HG03025 (cell line): ENCODE measurements around the gene ADGRD2.
"Not testable (repeated sequence)": the region's sequence is repeated elsewhere in the genome, so short reads cannot be mapped to it uniquely, and the experiment has no call there.

Source experiments
- ATAC-seq: cut with Tn5 transposase; IDR thresholded peaks from one replicate; pipeline ENCODE4 v1.9.1; 2021; ENCODE audit warnings: mild to moderate bottlenecking, moderate library complexity; ENCODE audit not compliant: unreplicated experiment, low FRiP score

ADGRD2 gene, protein sequence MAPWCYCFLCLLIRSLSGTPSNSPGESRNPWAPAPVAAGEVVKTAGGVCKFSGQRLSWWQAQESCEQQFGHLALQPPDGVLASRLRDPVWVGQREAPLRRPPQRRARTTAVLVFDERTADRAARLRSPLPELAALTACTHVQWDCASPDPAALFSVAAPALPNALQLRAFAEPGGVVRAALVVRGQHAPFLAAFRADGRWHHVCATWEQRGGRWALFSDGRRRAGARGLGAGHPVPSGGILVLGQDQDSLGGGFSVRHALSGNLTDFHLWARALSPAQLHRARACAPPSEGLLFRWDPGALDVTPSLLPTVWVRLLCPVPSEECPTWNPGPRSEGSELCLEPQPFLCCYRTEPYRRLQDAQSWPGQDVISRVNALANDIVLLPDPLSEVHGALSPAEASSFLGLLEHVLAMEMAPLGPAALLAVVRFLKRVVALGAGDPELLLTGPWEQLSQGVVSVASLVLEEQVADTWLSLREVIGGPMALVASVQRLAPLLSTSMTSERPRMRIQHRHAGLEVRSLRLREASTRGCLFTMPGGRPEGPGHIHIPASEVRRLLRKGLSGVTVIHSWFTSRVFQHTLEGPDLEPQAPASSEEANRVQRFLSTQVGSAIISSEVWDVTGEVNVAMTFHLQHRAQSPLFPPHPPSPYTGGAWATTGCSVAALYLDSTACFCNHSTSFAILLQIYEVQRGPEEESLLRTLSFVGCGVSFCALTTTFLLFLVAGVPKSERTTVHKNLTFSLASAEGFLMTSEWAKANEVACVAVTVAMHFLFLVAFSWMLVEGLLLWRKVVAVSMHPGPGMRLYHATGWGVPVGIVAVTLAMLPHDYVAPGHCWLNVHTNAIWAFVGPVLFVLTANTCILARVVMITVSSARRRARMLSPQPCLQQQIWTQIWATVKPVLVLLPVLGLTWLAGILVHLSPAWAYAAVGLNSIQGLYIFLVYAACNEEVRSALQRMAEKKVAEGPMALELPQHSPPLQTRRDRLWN

GRCh38 chr9:124450241-124450924 lies at the start of gene ADGRD2:
Gene ADGRD2 (plus strand): TSS chr9:124450451. CDS start chr9:124451667, 1,216 bp downstream.
- ATAC-seq = no peak

DNA sequence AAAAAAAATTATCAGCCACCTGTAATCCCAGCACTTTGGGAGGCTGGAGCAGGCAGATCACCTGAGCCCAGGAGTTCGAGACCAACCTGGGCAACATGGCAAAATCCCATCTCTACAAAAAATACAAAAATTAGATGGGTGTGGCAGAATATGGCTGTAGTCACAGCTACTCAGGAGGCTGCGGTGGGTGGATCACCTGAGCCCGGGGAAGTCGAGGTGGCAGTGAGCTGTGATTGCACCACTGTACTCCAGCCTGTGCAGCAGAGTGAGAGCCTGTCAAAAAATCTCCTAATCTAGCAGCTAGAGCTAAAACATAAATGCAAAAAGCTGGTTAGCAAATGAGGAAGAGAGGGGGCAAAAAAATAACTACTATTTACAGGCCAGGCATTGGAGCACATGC lies 47.0 kb upstream of the ADGRD2 start:
- no peak for ATAC-seq

- no peak for ATAC-seq
These were observed 40.8 kb upstream of the ADGRD2 start for GRCh38 chr9:124409410-124409809.

GRCh38 chr9:124410321-124410913 lies 39.8 kb upstream of the ADGRD2 start:
- ATAC-seq = no peak

- ATAC-seq = no peak
These were observed 38.6 kb upstream of the ADGRD2 start for GRCh38 chr9:124411514-124412227.

- no peak for ATAC-seq
These were observed 38.0 kb upstream of the ADGRD2 start for GRCh38 chr9:124412228-124412575.

- ATAC-seq = no peak
These were observed 35.6 kb upstream of the ADGRD2 start for GRCh38 chr9:124414612-124415011.

- peak; percentile 85 for ATAC-seq
These were observed 35.0 kb upstream of the ADGRD2 start, which contains the start of gene PSMB7 for GRCh38 chr9:124415102-124415851. Gene PSMB7 (minus strand): TSS chr9:124415442. CDS start chr9:124415425, 17 bp downstream.

DNA sequence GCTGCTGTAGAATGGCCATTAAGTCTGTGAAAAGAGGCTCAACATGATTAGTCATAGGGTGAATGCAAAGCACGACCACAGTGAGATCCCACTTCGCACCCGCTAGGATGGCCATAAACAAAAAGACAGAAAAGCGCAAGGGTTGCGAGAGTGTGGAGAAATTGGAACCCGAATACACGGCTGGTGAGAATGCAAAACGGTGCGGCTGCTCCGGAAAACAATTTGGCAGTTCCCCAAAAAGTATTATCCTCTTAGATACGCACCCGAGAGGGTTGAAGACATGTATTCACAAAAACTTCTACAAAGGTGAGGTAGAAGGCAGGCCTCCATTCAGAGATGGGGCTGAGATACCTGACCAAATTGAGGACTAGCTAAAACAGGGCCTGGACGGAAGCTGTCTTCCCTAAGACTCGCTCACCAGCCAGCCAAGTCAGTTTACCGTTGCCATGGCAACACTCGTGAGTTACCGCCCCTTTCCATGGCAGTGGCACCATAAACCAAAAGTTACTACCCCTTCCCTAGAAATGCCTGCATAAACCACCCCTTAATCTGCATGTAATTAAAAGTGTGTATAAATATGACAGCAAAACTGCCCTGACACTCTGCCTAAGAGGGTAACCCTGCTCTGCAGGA lies 34.3 kb upstream of the ADGRD2 start:
- no peak for ATAC-seq

DNA sequence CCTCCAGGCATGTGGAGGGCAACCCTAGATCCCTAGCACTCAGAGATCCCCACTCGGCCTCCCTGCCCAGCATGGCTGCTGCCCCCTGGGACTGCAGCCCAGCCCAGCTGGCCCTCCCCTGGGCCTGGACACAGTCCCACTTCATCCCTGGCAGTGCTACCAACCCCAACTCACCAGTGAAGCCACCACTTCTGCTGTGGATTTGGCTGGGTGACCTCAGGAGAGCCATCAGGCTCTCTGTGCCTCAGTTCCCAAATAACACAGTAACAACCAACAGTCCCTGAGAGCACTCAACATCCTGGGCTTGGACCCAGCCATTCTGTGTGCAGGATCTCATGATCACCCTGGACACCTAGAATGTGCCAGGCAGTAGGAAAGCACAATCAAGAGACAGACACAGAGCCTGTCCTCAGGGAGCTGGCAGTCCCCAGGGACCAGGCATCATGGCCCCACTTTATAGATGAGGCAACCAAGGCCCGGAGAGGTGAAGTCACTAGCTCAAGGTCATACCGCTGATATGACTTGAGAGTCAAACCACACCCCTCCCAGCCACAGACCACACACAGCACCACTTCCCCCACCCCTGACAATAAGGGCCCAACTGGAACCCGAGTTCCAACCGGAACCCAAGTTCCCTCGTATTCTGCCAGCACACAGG lies 30.3 kb upstream of the ADGRD2 start:
- ATAC-seq = no peak

DNA sequence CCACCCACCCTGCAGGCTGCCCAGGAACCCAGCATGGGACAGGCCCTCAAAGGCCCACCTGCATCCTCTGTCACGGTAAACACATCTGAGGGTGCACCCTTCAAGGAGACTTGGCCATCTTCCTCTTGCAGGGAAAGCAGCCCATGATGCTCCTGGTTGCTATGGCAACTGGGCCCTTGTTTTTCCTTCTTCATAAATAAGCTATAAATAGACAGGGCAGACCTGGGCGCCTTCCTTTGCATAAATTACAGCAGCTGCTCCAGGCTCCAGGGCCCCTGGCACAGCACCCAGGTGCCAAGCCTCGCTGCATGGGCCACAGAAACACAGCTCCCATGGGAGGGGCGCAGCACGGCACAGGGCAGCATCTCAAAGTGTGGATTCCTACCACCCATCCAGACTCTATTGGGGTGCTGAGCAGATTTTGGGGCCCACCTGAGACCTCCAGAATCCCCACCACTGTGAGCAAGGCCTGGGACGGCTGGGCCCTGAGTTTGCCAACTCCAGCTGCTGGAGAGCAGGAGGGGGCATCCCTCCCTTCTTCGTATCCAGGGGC lies 29.2 kb upstream of the ADGRD2 start:
- no peak for ATAC-seq

DNA sequence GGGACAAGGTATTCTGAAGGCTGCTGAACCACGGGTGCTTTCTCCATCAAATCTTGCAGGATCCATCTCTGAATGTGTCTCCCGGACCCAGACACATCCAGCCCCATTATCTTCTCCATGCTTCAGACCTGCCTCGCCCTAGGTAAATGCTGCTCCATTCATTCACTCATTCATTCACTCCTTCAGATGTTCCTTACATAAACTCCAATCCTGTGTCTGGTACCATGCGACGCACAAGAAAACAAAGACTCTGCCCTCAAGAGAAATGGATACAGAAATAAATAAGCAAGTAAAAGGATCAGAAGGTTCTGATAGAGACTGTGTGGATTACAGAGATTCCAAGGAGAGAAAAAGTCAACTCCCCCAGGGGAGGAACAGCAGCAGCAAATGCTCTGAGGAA lies 27.1 kb upstream of the ADGRD2 start:
- no peak for ATAC-seq

DNA sequence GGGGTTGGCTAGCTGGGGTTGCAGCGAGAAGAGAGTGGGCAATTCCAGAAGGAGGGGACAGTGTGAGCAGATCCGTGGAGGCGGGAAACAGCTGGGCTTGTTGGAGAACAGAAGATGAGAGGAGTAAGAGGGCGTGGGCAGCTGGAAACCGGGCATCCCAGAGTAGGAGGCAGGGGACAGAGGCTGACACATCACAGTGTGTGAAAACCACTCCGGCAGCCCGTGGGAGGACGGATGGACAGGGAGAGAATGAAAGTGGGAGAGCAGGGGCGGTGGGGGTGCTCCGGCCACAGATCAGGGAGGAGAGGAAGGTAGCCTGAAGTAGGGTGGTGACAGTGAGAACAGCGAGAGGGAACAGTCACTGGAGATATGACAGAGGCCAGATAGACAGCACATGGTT lies 26.7 kb upstream of the ADGRD2 start:
- ATAC-seq = no peak

DNA sequence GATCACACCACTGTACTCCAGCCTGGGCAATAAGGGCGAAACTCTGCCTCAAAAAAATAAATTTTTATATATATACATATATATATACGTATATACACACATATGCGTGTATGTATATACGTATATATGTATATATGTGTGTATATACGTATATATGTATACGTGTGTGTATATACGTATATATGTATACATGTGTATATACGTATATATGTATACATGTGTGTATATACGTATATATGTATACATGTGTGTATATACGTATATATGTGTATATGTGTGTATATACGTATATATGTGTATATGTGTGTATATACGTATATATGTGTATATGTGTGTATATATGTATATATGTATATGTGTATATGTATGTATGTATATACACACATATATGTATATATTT lies 24.5 kb upstream of the ADGRD2 start:
- not testable (repeated sequence) for ATAC-seq

GRCh38 chr9:124426361-124426760 lies 23.9 kb upstream of the ADGRD2 start:
- no peak for ATAC-seq

DNA sequence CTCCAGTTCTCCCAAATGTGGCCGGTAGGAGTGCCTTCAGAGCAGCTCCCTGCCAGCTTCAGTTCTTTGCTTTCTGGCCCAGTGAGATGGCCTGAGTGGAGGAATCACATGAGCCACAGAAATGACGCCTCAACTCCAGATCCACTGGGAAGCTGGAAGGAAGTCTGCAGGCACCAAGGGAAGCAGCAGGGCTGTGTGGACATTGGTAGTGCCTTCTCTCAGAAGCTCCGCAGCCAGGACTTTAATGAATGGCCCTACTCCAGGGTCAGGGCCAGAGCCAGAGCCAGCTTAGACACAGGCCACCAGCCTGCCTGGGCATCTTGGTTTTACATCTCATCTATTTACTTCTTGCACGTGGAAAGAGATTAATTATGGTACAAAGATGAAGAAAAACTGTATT lies 23.0 kb upstream of the ADGRD2 start:
- no peak for ATAC-seq

DNA sequence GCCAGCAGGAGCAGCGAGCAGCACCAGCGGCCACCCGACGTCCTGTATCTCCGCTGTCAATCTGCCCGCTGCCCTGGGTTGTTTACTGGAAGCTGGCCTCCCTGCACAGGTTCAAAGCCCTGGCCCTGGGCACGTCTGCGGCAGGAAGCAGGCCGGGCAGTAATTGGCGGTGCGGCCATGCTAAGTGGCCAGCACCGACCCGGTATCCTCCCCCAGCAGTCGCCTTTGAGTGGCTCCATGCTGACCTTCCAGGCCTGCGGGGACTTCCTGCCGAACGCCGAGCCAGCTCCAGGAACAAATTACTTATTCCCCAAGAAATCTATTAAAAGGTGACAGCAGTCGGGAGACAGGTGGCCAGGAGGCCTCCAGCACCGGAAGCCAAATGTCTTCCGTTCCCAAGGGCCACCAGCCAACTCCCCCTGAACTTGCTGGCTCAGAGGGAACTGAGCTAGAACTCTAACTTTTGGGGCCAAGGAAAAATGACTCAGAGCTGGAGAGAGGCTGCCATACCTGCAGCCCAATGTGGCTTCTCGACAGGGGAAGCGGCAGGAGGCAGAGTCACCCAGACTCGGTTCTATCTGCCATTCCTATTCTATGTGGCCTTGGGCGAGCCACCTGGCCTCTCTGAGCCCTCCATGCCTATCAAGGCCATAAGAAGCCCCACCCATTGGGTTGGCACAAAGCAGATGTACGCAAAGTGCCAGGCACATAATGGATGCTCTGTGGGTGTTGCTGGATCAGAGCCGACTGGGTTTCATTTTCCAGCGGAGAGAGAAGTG lies 21.3 kb upstream of the ADGRD2 start:
- ATAC-seq = no peak
